Pancreas (tissue), 10 donors: Measurements from ENCODE around the gene ATP12A. TPM values are rescaled to one million over a fixed set of nuclear protein-coding genes. Genes with fewer than 3 reads are reported as not detected.
A peak's percentile ranks its signal among the peaks of the same experiment; 100 is the strongest.

ENCODE experiments used
- ATAC-seq, 4 donors: fragments of 200-7000 bp; cut with Tn5 transposase; one replicate each; pipeline versions ENCODE4 v1.8.0 to v1.9.1; 2020; ENCODE audit warnings: mild to moderate bottlenecking in 4 of 4, moderate library complexity in 4 of 4
- DNase-seq, 6 donors: peaks; one replicate each; pipeline ENCODE4 v3.0.0-alpha.2; 2020
- FAIRE-seq: peaks from 2 replicates; lab custom pipeline; 2012; peaks lifted over from hg19 to GRCh38; lab: Jason Lieb, UNC
- H3K27ac ChIP-seq, 4 donors: fragments of 200-600 bp; sonication (generic); 1 replicate in 3 of 4; 2 replicates in 1 of 4; pipeline versions ENCODE4 v1.5.0 to v1.8.0; 2020
- H3K27me3 ChIP-seq, 4 donors: fragments of 200-600 bp; one replicate each; pipeline ENCODE4 v1.8.0; 2021
- H3K36me3 ChIP-seq, 3 donors: fragments of 200-600 bp; sonication (generic) in 1 of 3; one replicate each; pipeline versions ENCODE4 v1.5.0 to v1.8.0; 2020 to 2021
- H3K4me1 ChIP-seq, 3 donors: fragments of 200-600 bp; one replicate each; pipeline ENCODE4 v1.8.0; 2021
- H3K4me3 ChIP-seq, 4 donors: fragments of 200-600 bp; sonication (generic) in 2 of 4; one replicate each; pipeline versions ENCODE4 v1.5.0 to v1.8.0; 2020 to 2021
- H3K9me3 ChIP-seq, 4 donors: fragments of 200-600 bp; one replicate each; pipeline ENCODE4 v1.8.0; 2021
- CTCF ChIP-seq, 4 donors: fragments of 200-600 bp; sonication (generic) in 3 of 4; IDR thresholded peaks; one replicate each; pipeline versions ENCODE4 v1.5.0 to v1.8.0; 2021; ENCODE audit warnings: antibody characterized with exemption in 4 of 4
- WGBS, 2 donors: extraction: QIAGEN DNeasy Blood & Tissue Kit; methylation state at CpG; one replicate each; pipeline ENCODE4 v1.1.7; 2013; 5-methylcytosine and 5-hydroxymethylcytosine counted together
- intact Hi-C, 3 donors: fragments of 100-400 bp; cut with DNase I; formaldehyde crosslinking; loops; one replicate each; pipeline versions ENCODE4 v1.11.1 to v1.14.2; 2022
- polyA plus RNA-seq, 2 donors: library from polyadenylated mRNA; stranded (reverse); fragments of 200-250 nt; gene quantifications; one replicate each; pipeline ENCODE4 v1.2.3, GENCODE V29; 2013
- total RNA-seq, 6 donors: library from RNA; stranded (reverse); fragmentation: NEBNext Ultra II Directional in 4 of 6; extraction: Animal tissue kit (Norgen Biotek cat#: 25700) in 4 of 6; gene quantifications; one replicate each; pipeline versions ENCODE4 v1.2.1 to v1.2.4, GENCODE V29; 2021 to 2023
- donor health status: healthy with polysubstance abuse.
- donor health status: DM: no; HTN: no; CAD: no; lungs with moderate emphysema.
- donor health status: DM: no; HTN: no; CAD: no.
- donor health status: control.
- donor health status: control.
- donor health status: Bipolar disorder and iron deficiency.
- donor health status: DM: yes; HTN: yes; CAD: no.
- donor health status: DM: no; HTN: no; CAD: no.
- donor health status: DM: no; HTN: no; CAD: no.
- donor health status: DM: yes; HTN: yes; CAD: no.

The ATP12A gene
- total and polyA plus RNA-seq, 8 donors: 0.05 to 0.06 TPM; not detected in 6

GRCh38 chr13:24679686-24680085 is 522 bp upstream of the ATP12A start:
- no peaks in the 10 kb centered on the region for H3K9me3 ChIP-seq
- intact Hi-C loops: no loop called here
- H3K36me3 ChIP-seq: no peaks in the 10 kb centered on the region
- 41 to 54% methylated on average over 6 of the region's 6 CpGs for WGBS, 2 donors
- FAIRE-seq: no peak
- DNase-seq: no peak
- peak overlapping the region in 1 of 4 donors; percentile 56 for H3K4me3 ChIP-seq
- no peak for ATAC-seq
- H3K27ac ChIP-seq: no peak overlapping the region
- H3K4me1 ChIP-seq: peaks cover 0 to 3% (median 0%) of the 10 kb centered on the region in 3 donors
- no peak for TF ChIP-seq CTCF (IDR thresholded peaks at IDR 0.05)
- H3K27me3 ChIP-seq: peaks cover 0 to 17% (median 4%) of the 10 kb centered on the region in 4 donors

- intact Hi-C loops: no loop called here
- ATAC-seq: no peak
- no peak for FAIRE-seq
- H3K9me3 ChIP-seq: no peaks in the 10 kb centered on the region
- no peaks in the 10 kb centered on the region for H3K36me3 ChIP-seq
- H3K27me3 ChIP-seq: peaks cover 0 to 17% (median 4%) of the 10 kb centered on the region in 4 donors
- peak overlapping the region in 3 of 4 donors; percentile 26 to 56 (median 38) for H3K4me3 ChIP-seq
- DNase-seq: no peak
- H3K27ac ChIP-seq: no peak overlapping the region
- WGBS, 2 donors: 37 to 39% methylated on average over 25 to 29 of the region's 29 CpGs
- H3K4me1 ChIP-seq: peaks cover 0 to 3% (median 0%) of the 10 kb centered on the region in 3 donors
- TF ChIP-seq CTCF (IDR thresholded peaks at IDR 0.05): no peak
Observed at GRCh38 chr13:24680921-24681604, 855 bp downstream of the ATP12A start.

GRCh38 chr13:24681930-24682329 is 1.7 kb downstream of the ATP12A start:
- DNase-seq (no peak), FAIRE-seq (no peak), ATAC-seq (no peak)
- intact Hi-C loops: no loop called here
- Histone ChIP-seq H3K9me3 (no peaks in the 10 kb centered on the region), H3K27me3 (peaks cover 0 to 12% (median 4%) of the 10 kb centered on the region in 4 donors), H3K4me3 (no peak overlapping the region), H3K36me3 (no peaks in the 10 kb centered on the region), H3K4me1 (peaks cover 0 to 3% (median 0%) of the 10 kb centered on the region in 3 donors), H3K27ac (no peak overlapping the region)
- 89 to 100% methylated on average over 1 of the region's 1 CpG for WGBS, 2 donors
- no peak for TF ChIP-seq CTCF (IDR thresholded peaks at IDR 0.05)

- FAIRE-seq (no peak), ATAC-seq (no peak), DNase-seq (no peak)
- intact Hi-C loops: no loop called here
- Histone ChIP-seq H3K9me3 (no peaks in the 10 kb centered on the region), H3K4me3 (no peak overlapping the region), H3K27me3 (peaks cover 0 to 12% (median 4%) of the 10 kb centered on the region in 4 donors), H3K27ac (no peak overlapping the region), H3K4me1 (peaks cover 0 to 3% (median 0%) of the 10 kb centered on the region in 3 donors), H3K36me3 (no peaks in the 10 kb centered on the region)
- no peak for TF ChIP-seq CTCF (IDR thresholded peaks at IDR 0.05)
- 29 to 42% methylated on average over 2 of the region's 2 CpGs for WGBS, 2 donors
Observed at GRCh38 chr13:24682353-24682752, 2.1 kb downstream of the ATP12A start.

- FAIRE-seq: no peak
- intact Hi-C loops: no loop called here
- ATAC-seq: peak in 3 of 4 donors; percentile 10 to 42 (median 29)
- TF ChIP-seq CTCF (IDR thresholded peaks at IDR 0.05): no peak
- Histone ChIP-seq H3K27me3 (peaks cover 0 to 12% (median 4%) of the 10 kb centered on the region in 4 donors), H3K27ac (no peak overlapping the region), H3K36me3 (no peaks in the 10 kb centered on the region), H3K4me3 (no peak overlapping the region), H3K9me3 (no peaks in the 10 kb centered on the region), H3K4me1 (peaks cover 0 to 3% (median 0%) of the 10 kb centered on the region in 3 donors)
- 13 to 15% methylated on average over 5 of the region's 5 CpGs for WGBS, 2 donors
- no peak for DNase-seq
Observed at GRCh38 chr13:24683351-24683750, 3.1 kb downstream of the ATP12A start.
